H1 (cell line): Measurements from ENCODE around the gene SVIP. TPM values are rescaled to one million over a fixed set of nuclear protein-coding genes. Genes with fewer than 3 reads are reported as not detected.

Experiments used
- CTCF ChIA-PET: fragments of 300-600 bp; sonication (Branson Sonifier 250); formaldehyde crosslinking; loops from one replicate; lab custom pipeline; 2021; ENCODE audit not compliant: partially characterized antibody; lab: Charles Lee
- POLR2A ChIA-PET: fragments of 300-600 bp; sonication (Branson Sonifier 250); formaldehyde crosslinking; loops from one replicate; lab custom pipeline; 2021; ENCODE audit warnings: inconsistent platforms; ENCODE audit not compliant: partially characterized antibody; lab: Charles Lee
- DNase-seq, 2 experiments: peaks; one replicate each; pipeline versions ENCODE4 v3.0.0 to v3.0.0-alpha.2; 2010 to 2022; ENCODE audit warnings: low spot score in 2 of 2, low read depth in 1 of 2, mixed read lengths in 1 of 2
- FAIRE-seq: peaks from 2 replicates; lab custom pipeline; 2011; peaks lifted over from hg19 to GRCh38; lab: Jason Lieb, UNC
- H2AFZ ChIP-seq: 2 replicates; pipeline ENCODE4 v1.8.1; 2012; ENCODE audit warnings: low read length, inconsistent platforms
- H2AK5ac ChIP-seq: 2 replicates; pipeline ENCODE4 v1.6.1; 2013; ENCODE audit warnings: low read depth, low read length
- H2BK120ac ChIP-seq: replicated peaks from 2 replicates; pipeline ENCODE3; 2013; ENCODE audit warnings: low read depth, low read length, inconsistent platforms
- H2BK12ac ChIP-seq: 2 replicates; pipeline ENCODE4 v1.6.1; 2013; ENCODE audit warnings: low read depth, low read length
- H2BK15ac ChIP-seq: 2 replicates; pipeline ENCODE4 v1.6.1; 2013; ENCODE audit warnings: low read length
- H2BK20ac ChIP-seq: 2 replicates; pipeline ENCODE4 v1.6.1; 2013; ENCODE audit warnings: low read length
- H2BK5ac ChIP-seq: 2 replicates; pipeline ENCODE4 v1.6.1; 2013; ENCODE audit warnings: low read depth, low read length
- H3K14ac ChIP-seq: 2 replicates; pipeline ENCODE4 v1.6.1; 2013; ENCODE audit warnings: inconsistent platforms; ENCODE audit not compliant: insufficient read length
- H3K18ac ChIP-seq: 2 replicates; pipeline ENCODE4 v1.6.1; 2013; ENCODE audit warnings: low read length; ENCODE audit errors: extremely low read depth
- H3K23ac ChIP-seq: 2 replicates; pipeline ENCODE4 v1.6.1; 2013; ENCODE audit warnings: inconsistent platforms; ENCODE audit not compliant: insufficient read length
- H3K23me2 ChIP-seq: 2 replicates; pipeline ENCODE4 v1.6.1; 2013; ENCODE audit warnings: low read depth, low read length
- H3K27ac ChIP-seq: 2 replicates; pipeline ENCODE4 v1.6.1; 2011; ENCODE audit warnings: low read depth, low read length, inconsistent platforms
- H3K27me3 ChIP-seq, 4 experiments: replicated peaks in 1 of 4; 1 replicate in 1 of 4; 2 replicates in 3 of 4; pipeline versions ENCODE4 v1.6.1 to v1.8.1; 2011 to 2013; ENCODE audit warnings: low read length in 3 of 4, mild to moderate bottlenecking in 3 of 4, inconsistent platforms in 2 of 4, mixed read lengths in 2 of 4, moderate library complexity in 1 of 4; ENCODE audit not compliant: control insufficient read depth in 3 of 4, insufficient read depth in 3 of 4; ENCODE audit errors: extremely low read depth in 1 of 4
- H3K36me3 ChIP-seq, 4 experiments: 2 replicates each; pipeline versions ENCODE4 v1.6.1 to v1.8.1; 2011 to 2013; ENCODE audit warnings: mild to moderate bottlenecking in 4 of 4, low read length in 3 of 4, moderate library complexity in 2 of 4, control low read depth in 1 of 4, inconsistent platforms in 1 of 4; ENCODE audit not compliant: insufficient read depth in 4 of 4, control insufficient read depth in 2 of 4
- H3K4ac ChIP-seq: replicated peaks from 2 replicates; pipeline ENCODE3; 2013; ENCODE audit warnings: low read length, low read depth, mixed read lengths, inconsistent platforms; ENCODE audit not compliant: insufficient read length
- H3K4me1 ChIP-seq, 4 experiments: replicated peaks in 1 of 4; 1 replicate in 1 of 4; 2 replicates in 3 of 4; pipeline versions ENCODE4 v1.6.1 to v1.8.1; 2011 to 2013; ENCODE audit warnings: low read length in 3 of 4, inconsistent platforms in 2 of 4, mixed read lengths in 1 of 4; ENCODE audit not compliant: insufficient read depth in 4 of 4, control insufficient read depth in 3 of 4
- H3K4me2 ChIP-seq, 2 experiments: 2 replicates each; pipeline versions ENCODE4 v1.6.1 to v1.8.1; 2011 to 2013; ENCODE audit warnings: low read depth in 2 of 2, low read length in 2 of 2, control low read depth in 1 of 2, inconsistent platforms in 1 of 2, mild to moderate bottlenecking in 1 of 2; ENCODE audit not compliant: insufficient read depth in 1 of 2
- H3K4me3 ChIP-seq, 4 experiments: fragments of 200-600, 300-600 bp in 1 of 4; sonication (generic), shearing (Covaris generic), sonication (Bioruptor Twin) in 1 of 4; 2 replicates each; pipeline versions ENCODE4 v1.5.1 to v1.8.1; 2011 to 2016; ENCODE audit warnings: low read length in 4 of 4, low read depth in 3 of 4, control low read depth in 2 of 4, inconsistent platforms in 2 of 4, mild to moderate bottlenecking in 2 of 4, mixed read lengths in 1 of 4, moderate library complexity in 1 of 4; ENCODE audit not compliant: insufficient read depth in 2 of 4; ENCODE audit errors: extremely low read depth in 1 of 4
- H3K56ac ChIP-seq: replicated peaks from 2 replicates; pipeline ENCODE3; 2013; ENCODE audit warnings: low read depth, mild to moderate bottlenecking, mixed read lengths, low read length, inconsistent platforms; ENCODE audit not compliant: insufficient read length
- H3K79me1 ChIP-seq: 2 replicates; pipeline ENCODE4 v1.6.1; 2013; ENCODE audit warnings: low read depth, low read length, control low read depth
- H3K79me2 ChIP-seq, 2 experiments: 2 replicates each; pipeline versions ENCODE4 v1.6.1 to v1.8.1; 2012 to 2013; ENCODE audit warnings: low read length in 2 of 2, mild to moderate bottlenecking in 2 of 2, inconsistent platforms in 1 of 2; ENCODE audit not compliant: insufficient read depth in 2 of 2, control insufficient read depth in 1 of 2
- H3K9ac ChIP-seq, 4 experiments: replicated peaks in 1 of 4; 1 replicate in 1 of 4; 2 replicates in 3 of 4; pipeline versions ENCODE4 v1.6.1 to v1.8.1; 2011 to 2013; ENCODE audit warnings: low read depth in 3 of 4, low read length in 3 of 4, control low read depth in 2 of 4, mild to moderate bottlenecking in 2 of 4, moderate library complexity in 2 of 4, inconsistent platforms in 1 of 4; ENCODE audit errors: extremely low read depth in 1 of 4
- H3K9me3 ChIP-seq, 2 experiments: 2 replicates each; pipeline versions ENCODE4 v1.6.1 to v1.8.1; 2012 to 2013; ENCODE audit warnings: mild to moderate bottlenecking in 2 of 2, moderate library complexity in 2 of 2, control low read depth in 1 of 2, inconsistent platforms in 1 of 2, low read depth in 1 of 2, low read length in 1 of 2, mixed read lengths in 1 of 2; ENCODE audit not compliant: insufficient read depth in 2 of 2
- H4K20me1 ChIP-seq, 2 experiments: replicated peaks in 1 of 2; 2 replicates each; pipeline versions ENCODE3 to v1.8.1; 2011 to 2013; ENCODE audit warnings: inconsistent platforms in 2 of 2, low read length in 2 of 2, mild to moderate bottlenecking in 1 of 2; ENCODE audit not compliant: insufficient read depth in 2 of 2, control insufficient read depth in 1 of 2
- H4K5ac ChIP-seq: 2 replicates; pipeline ENCODE4 v1.6.1; 2013; ENCODE audit warnings: low read length, low read depth, mixed read lengths, inconsistent platforms; ENCODE audit not compliant: insufficient read length
- H4K8ac ChIP-seq: 2 replicates; pipeline ENCODE4 v1.8.0; 2013; ENCODE audit warnings: mild to moderate bottlenecking, moderate library complexity, low read length, inconsistent platforms; ENCODE audit not compliant: insufficient read depth; ENCODE audit errors: extremely low read depth
- H4K91ac ChIP-seq: replicated peaks from 2 replicates; pipeline ENCODE3; 2013; ENCODE audit warnings: low read length, mixed read lengths, inconsistent platforms; ENCODE audit not compliant: insufficient read length
- CBX8 ChIP-seq: fragments of 300-800, 300-1000 bp; sonication (generic); IDR thresholded peaks from 2 replicates; pipeline ENCODE4 v1.7.1; 2016; ENCODE audit warnings: low read depth, low read length, borderline replicate concordance
- EZH2 ChIP-seq: fragments of 200-600 bp; sonication (generic); IDR thresholded peaks from 2 replicates; pipeline ENCODE4 v1.7.1; 2012; ENCODE audit warnings: low read depth, mild to moderate bottlenecking, moderate library complexity, low read length, inconsistent platforms; ENCODE audit not compliant: severe bottlenecking
- WGBS, 2 experiments: shearing (Covaris generic) in 1 of 2; methylation state at CpG; one replicate each; pipeline versions ENCODE4 v1.1.6 to v1.1.7; 2013 to 2015; ENCODE audit warnings: low lambda C conversion rate in 2 of 2, mixed read lengths in 2 of 2, inconsistent platforms in 1 of 2, low coverage in 1 of 2, missing lambda C conversion rate in 1 of 2; ENCODE audit not compliant: insufficient replicate concordance in 2 of 2, insufficient coverage in 1 of 2, insufficient read length in 1 of 2; ENCODE audit errors: extremely low coverage in 1 of 2, missing lambda C conversion rate in 1 of 2; 5-methylcytosine and 5-hydroxymethylcytosine counted together
- polyA plus RNA-seq, 7 experiments: library from polyadenylated mRNA; depleted of rRNA in 3 of 7; stranded (reverse) in 5 of 7; unstranded in 2 of 7; fragments of >200 nt in 5 of 7; fragments of 200-250 nt in 2 of 7; gene quantifications; 1 replicate in 5 of 7; 2 replicates in 1 of 7; 4 replicates in 1 of 7; pipeline versions ENCODE4 v1.2.1 to v1.2.3, GENCODE V29; 2011 to 2013; ENCODE audit warnings: missing spikeins in 2 of 7, mixed read lengths in 2 of 7
- total RNA-seq: library from RNA; stranded (reverse); fragmentation: NEBNext Ultra II Directional; extraction: Animal tissue kit (Norgen Biotek cat#: 25700); gene quantifications from 2 replicates; pipeline ENCODE4 v1.2.1, GENCODE V29; 2021

Gene SVIP
- total and polyA plus RNA-seq, 2 of the 8 experiments (the other 6 are each of a cell fraction or from before 2014, with no cell fraction given), result 1.2 to 11.4 TPM

DNA sequence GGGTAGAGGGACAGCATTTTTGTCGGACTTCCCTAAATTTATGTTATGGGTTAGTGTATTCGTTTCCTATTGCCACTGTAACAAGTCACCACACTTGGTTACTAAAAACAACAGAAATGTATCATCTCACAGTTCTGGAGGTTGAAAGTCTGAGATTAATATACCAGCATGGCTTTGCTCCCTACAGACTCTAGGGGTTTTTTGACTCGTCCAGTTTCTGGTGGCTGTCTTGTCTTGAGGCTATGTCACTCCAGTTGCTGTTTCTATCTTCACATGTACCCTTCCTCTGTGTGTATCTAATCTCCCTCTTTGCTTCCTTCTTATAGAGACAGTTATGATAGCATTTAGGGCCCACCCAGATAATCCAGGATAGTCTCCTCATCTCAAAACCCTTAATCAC is 39.7 kb upstream of the SVIP start:
- no peak overlapping the region for H4K8ac ChIP-seq
- H2BK120ac ChIP-seq, result no peak overlapping the region
- no peaks in the 10 kb centered on the region for H3K79me1 ChIP-seq
- H3K27ac ChIP-seq, result no peak overlapping the region
- H3K23me2 ChIP-seq, result no peaks in the 10 kb centered on the region
- H2BK5ac ChIP-seq, result no peak overlapping the region
- H3K36me3 ChIP-seq, result no peaks in the 10 kb centered on the region
- H3K4me1 ChIP-seq, result no peaks in the 10 kb centered on the region
- H3K14ac ChIP-seq, result no peak overlapping the region
- no peak overlapping the region for H3K9ac ChIP-seq
- no peak overlapping the region for H2AK5ac ChIP-seq
- H3K4me2 ChIP-seq, result no peak overlapping the region
- H2BK15ac ChIP-seq, result no peak overlapping the region
- H3K23ac ChIP-seq, result no peak overlapping the region
- H3K18ac ChIP-seq, result no peak overlapping the region
- no peaks in the 10 kb centered on the region for H3K79me2 ChIP-seq
- POLR2A ChIA-PET, result no interaction called here
- 82% methylated on average over 3 of the region's 3 CpGs; no CpG with 5 or more reads in 1 of the 2 experiments for whole genome bisulfite sequencing, 2 experiments
- TF ChIP-seq EZH2 (no peak), CBX8 (no peak)
- DNase-seq (no peak), FAIRE-seq (no peak)
- H3K27me3 ChIP-seq, result no peaks in the 10 kb centered on the region
- no peak overlapping the region for H2AFZ ChIP-seq
- no peaks in the 10 kb centered on the region for H3K9me3 ChIP-seq
- H4K5ac ChIP-seq, result no peak overlapping the region
- no peak overlapping the region for H2BK12ac ChIP-seq
- no peak overlapping the region for H4K91ac ChIP-seq
- no peak overlapping the region for H3K4me3 ChIP-seq
- H3K4ac ChIP-seq, result no peak overlapping the region
- H4K20me1 ChIP-seq, result no peaks in the 10 kb centered on the region
- CTCF ChIA-PET, result no interaction called here
- no peak overlapping the region for H2BK20ac ChIP-seq
- H3K56ac ChIP-seq, result no peak overlapping the region
